SH-SY5Y (cell line): Measurements from ENCODE around the gene JAKMIP3.

ENCODE experiments used
- GATA2 ChIP-seq: IDR thresholded peaks from 2 replicates; pipeline ENCODE4 v1.6.1; 2011; ENCODE audit warnings: mild to moderate bottlenecking, low read depth, low read length
- GATA3 ChIP-seq: IDR thresholded peaks from 2 replicates; pipeline ENCODE4 v1.6.1; 2011; ENCODE audit warnings: low read depth, mild to moderate bottlenecking, low read length, moderate library complexity

GRCh38 chr10:132061465-132061864, 4.3 kb upstream of the JAKMIP3 start:
- TF ChIP-seq GATA2 (no peak), GATA3 (no peak)
